Mucosa of gallbladder (tissue), 1 donor: ENCODE data around the gene MRGPRF. TPM values are rescaled to one million over a fixed set of nuclear protein-coding genes. Genes with fewer than 3 reads are reported as not detected.
A peak's percentile ranks its signal among the peaks of the same experiment; 100 is the strongest.

ENCODE experiments used
- DNase-seq: peaks from one replicate; pipeline ENCODE4 v3.0.0-alpha.2; 2020; ENCODE audit warnings: low spot score
- total RNA-seq: library from RNA; stranded (reverse); gene quantifications from one replicate; pipeline ENCODE4 v1.2.1, GENCODE V29; 2021
- donor health status: DM: no; HTN: no; CAD: no.

MRGPRF gene
- total RNA-seq, 1 donor from 2014 or later = 43.8 TPM

DNA sequence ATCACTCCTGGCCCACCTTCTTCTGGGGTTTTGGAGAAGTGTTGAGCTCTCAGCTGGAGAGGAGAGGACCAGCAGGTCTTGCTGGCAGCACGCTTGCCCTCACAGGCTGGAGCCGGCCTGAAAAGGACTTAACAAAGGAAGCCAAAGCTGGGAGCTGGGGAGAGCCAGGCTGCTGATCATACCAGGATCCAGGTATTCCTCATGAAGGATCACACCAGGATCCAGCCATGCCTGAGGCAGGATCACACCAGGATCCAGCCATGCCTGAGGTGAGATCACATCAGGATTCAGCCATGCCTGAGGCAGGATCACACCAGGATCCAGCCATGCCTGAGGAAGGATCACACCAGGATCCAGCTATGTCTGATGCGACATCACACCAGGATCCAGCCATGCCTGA is 49.3 kb downstream of the MRGPRF start:
- no peak for DNase-seq

DNA sequence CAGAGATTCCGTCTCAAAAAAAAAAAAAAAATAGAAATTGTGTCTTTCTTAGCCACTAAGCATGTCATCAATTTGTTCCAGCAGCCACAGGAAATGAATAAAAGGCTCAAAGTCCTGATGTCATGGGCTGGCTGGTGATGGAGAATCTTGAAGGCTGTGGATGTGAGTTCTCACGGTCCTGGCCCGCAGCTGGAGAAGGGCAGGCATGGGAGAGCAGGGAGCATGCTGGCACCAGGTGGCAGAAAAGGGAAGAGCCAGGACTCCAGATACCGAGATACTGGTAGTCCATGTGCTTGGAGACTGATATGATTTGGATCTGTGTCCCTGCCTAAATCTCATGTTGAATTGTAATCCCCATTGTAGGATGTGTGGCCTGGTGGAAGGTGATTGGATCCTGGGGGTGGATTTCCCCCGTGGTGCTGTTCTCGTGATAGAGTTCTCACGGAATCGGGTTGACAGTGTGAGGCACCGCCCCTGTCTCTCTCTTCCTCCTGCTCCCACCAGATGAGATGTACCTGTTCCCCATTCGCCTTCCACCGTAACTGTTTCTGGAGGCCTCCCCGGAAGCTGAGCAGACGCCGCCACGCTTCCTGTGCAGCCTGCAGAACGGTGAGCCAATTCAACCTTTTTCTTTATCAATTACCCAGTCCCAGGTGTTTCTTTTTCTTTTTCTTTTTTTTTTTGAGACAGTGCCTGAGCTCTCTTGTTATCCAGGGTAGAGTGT is 50.4 kb downstream of the MRGPRF start:
- DNase-seq = no peak

DNA sequence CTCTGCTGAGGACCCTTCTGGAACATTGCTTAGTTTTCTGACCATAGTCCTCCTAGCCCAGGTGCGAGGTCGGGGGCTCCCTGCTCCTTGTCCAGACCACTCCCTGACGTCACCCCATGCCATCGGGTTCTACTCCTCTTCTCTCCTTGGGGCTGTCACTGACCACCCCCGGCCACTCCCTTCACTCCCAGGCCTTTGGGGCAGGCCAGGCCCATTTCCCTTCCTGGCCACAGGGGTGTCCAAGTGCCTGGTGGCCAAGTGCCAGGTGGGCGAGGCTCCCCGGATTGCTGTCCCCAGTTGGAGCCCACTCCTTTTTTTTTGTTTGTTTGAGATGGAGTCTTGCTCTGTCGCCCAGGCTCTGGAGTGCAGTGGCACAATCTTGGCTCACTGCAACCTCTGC is 51.8 kb downstream of the MRGPRF start:
- no peak for DNase-seq

DNA sequence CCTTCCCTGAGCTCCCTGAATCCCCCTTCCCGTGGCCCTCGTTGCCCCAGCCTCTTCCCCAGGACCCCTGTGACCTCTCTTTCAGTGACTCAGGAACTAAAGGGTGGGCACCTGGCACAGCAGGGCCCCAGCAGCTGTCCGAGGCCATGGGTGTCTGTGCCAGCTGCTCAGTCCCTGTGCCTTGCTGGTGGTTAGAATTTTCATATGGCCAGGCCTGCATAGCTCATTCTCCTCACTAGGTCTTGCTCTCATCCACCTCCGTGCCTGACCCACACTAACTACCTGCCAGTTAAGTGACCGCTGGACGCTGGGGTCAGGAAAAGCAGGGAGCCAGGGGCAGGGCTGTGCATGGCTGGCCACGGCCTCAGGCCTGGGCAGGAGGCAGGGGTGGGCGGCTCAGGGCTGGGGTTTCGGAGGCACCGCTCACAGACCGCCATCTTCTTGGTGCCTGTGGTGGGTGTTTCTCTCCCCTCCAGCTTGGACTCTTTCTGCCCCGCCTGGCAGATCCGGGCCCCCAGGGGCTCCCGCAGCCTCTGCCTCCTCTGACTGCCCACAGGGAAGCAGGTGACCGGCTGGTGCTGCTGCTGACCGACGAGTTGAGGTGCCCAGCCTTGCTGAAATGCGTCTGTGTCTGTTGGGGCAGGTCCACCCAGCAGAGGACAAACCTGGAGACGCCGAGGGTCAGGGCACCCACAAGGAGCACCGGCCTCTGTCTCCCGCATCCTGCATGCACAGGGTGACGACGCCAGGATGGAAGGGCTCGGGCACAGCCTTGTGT is 52.6 kb downstream of the MRGPRF start:
- no peak for DNase-seq

DNA sequence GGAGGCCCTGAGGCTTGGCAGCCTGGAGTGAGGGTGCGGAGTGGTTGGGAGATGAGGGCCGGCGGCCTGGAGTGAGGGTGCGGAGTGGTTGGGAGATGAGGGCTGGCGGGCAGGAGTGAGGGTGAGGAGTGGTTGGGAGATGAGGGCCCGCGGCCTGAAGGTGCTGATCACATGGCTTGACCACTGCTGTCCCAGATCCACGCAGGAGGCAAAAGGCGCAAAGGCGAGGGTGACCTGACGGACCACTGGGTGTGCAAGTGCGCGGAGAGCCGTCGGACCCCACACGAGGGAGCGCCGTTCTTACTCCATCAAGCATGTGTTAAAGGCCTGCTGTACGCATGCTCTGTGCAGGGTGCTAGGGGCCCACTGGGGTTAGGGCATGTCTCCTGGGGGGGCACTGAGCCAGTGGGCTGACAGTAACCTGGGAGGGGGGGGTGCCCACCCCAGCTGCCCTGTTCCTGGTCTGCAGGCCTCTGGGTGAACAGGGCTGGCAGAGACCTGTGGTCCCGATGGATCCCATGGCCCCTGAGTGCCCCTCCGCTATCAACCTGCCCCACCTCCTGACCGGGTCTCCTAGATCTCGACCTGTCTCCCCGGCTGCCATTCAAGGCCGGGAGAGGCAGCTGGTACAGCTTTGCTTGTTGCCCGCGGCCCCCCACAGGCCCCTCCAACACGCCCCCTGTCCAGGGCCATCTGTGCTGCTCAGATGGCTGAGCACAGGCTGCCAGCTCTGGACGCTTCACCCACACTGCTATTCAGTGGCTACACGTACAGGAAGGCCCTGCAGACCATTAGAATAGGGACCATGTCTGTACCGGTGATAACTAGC is 53.4 kb downstream of the MRGPRF start:
- no peak for DNase-seq

DNA sequence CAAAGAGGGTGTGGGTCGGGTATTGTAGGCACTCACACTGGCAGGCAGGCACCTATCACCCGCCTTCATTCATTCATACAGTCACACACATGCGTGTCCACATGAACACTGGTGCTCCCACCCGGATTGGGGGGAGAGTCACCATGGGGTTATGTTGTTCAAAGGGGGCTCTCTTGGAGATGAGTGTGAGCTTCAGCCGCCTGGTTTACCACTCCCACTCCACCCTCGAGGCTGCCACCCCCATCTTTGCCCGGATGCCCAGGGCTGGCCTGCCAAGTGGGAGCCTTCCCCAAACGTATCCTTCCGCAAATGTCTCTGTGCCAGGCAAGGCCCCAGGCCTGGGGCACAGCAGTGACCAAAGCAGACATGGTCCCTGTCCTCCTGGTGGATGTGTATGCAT is 54.8 kb downstream of the MRGPRF start:
- no peak for DNase-seq

DNA sequence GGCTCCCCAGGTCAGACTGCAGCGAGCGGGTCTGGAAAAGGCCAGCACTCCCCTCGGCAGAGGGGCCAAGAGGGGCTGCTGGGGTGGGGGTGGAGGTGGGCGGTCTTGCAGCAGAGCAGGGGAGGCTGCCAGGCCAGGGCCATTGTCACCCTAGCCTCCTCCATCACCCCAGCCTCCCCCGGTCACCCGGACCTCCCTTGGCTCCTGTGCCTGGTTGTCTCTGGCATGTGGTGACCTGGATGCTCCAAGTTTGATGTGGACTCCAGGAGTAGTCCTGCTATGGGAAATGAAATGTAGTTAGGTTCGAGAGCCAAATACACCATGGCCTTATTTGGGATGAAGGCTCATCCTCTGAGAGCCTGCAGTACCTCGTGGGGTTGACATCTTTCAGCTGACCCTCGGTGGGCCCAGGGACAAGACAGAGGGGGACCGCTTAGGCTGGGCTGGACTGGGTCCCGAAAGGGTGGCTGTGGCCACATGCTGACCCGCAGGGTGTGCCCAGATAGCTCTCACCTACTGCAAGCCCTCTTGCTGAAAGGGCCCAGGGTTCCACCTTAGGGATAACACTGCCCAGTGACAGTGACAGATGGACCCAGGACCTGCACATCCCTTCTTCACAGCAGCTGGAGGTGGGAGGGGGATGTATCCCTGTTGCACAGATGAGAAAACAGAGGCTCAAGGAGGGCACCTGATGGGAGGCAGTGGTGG is 56.3 kb downstream of the MRGPRF start:
- no peak for DNase-seq

DNA sequence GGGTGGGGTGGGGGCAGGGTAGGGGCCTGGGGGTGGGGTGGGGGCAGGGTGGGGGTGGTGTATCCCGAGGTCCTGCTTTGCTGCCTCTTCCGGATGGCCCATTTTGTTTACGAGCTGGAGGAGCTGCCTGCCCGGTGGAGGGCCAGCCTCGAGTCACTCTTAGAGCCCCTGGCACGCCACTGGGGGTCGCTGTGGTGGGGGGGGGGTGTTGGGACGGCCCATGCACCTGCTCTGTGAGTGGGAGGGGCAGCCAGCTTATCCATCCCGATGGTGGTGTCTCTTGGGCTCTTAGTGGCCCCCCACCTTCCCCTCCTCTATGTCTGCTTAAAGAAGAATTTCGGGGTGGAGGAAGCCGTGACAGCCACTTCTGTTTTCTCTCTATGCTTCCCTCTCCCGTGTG is 56.9 kb downstream of the MRGPRF start:
- DNase-seq = no peak

DNA sequence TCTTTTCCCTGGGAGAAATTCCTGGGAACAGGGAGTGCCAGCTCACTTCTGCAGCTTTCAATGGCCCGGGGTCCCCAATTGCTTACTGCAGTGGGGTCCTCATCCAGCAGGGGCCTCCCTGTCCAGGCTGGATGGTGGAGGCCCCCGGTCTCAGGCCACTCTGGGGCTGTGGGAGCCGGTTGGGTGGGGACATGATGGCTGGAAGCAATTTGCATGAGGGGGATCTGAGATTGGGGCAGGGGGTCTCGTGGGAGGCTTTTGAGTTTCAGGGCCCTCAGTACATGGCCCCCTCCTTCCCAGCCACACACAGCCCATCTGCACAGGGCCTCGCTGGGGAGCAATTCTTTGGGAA is 57.5 kb downstream of the MRGPRF start:
- DNase-seq = no peak

DNA sequence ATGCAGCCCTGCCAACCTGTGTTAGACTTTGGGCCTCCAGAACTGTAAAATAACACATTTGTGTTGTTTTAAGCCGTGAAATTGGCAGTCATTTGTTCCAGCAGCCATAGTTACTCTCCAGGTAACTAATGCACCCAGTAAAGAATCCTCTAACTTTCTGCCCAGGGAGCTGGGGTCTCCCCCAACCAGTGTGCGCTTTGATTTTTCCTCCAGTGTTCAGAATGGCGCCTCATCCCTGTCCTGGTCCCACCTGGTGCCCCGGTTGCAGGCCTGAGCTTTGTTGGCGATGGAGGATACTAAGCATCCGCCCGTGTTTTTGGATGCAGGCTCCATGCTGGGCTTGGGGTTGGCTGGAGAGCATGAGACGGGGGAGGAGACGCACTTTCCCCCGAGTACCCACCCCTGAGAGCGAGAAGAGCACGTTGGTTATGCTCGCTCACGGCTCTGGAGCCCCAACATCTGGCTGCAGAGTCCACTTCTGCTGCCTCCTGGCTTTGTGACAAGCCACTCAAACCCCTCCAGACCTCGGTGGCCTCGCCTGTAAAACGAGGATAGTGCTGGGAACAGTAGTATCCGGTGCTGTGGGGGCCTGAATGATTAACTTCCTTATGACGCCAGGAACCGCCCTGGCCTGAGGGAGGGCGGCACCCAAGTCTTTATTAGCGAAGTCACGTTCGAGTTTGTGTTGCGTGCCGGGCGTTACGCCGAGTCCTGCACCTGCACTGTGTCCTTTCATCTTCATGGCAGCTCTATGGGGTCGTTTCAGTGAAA is 58.0 kb downstream of the MRGPRF start:
- DNase-seq = peak; percentile 16

Other genes with a start within 250 kb of the MRGPRF start
- gene CPT1A, start 171.3 kb downstream of the MRGPRF start, total RNA-seq = 102 TPM
- gene MRPL21, start 109.4 kb downstream of the MRGPRF start, total RNA-seq = 41.4 TPM
- 20.7 TPM for gene IGHMBP2, start 109.4 kb downstream of the MRGPRF start, total RNA-seq
- gene MRGPRD, start 32.3 kb downstream of the MRGPRF start, total RNA-seq = not detected
- 29.1 TPM for gene TPCN2, start 35.7 kb upstream of the MRGPRF start, total RNA-seq
- gene SMIM38, start 142.7 kb upstream of the MRGPRF start, total RNA-seq = 0.40 TPM